ENCODE results near the gene LRP8.

Gene LRP8

DNA sequence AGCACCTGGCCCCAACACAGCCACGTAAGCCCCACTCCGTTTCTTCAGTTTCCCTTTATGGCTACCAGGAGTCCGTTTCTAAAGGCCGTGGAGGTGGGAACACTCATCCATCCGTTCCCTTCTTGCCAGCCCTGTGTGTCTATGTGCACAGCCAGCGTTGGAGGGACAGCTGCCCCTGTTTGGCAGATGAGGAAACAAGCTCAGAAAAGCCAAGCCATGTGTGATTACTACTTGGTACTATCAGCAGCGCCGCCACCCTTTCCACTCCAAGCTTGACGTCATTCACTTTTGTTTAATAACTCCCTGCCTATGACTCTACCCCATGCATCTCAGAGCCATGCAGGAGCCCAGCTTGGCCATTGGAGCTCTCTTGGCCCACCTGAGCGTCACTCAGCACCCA is 3.5 kb downstream of the LRP8 start:
- in situ Hi-C loops (cut with MboI; ENCODE audit: low sequenced_read_pairs) = no loop called here

DNA sequence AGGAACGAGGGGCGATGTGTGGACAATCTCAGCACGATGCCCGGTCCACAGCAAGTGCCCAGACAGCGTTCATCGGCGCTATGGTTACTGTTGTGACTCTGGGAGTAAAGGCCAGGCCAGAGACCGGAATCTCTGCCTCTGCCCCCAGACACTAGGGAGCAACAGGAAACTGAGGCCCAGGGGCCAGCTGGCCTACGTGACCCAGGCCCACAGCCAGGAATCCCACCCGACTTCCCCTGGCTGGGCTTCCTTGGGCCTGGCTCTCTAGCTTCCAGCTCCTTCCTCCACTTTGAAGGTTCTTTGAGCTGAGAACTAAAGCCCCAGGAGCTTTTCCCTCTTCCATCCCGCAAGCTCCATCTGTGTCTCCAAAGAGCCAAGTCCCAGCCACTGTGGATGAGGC is 4.6 kb downstream of the LRP8 start:
- in situ Hi-C loops (cut with MboI; ENCODE audit: low sequenced_read_pairs) = no loop called here

DNA sequence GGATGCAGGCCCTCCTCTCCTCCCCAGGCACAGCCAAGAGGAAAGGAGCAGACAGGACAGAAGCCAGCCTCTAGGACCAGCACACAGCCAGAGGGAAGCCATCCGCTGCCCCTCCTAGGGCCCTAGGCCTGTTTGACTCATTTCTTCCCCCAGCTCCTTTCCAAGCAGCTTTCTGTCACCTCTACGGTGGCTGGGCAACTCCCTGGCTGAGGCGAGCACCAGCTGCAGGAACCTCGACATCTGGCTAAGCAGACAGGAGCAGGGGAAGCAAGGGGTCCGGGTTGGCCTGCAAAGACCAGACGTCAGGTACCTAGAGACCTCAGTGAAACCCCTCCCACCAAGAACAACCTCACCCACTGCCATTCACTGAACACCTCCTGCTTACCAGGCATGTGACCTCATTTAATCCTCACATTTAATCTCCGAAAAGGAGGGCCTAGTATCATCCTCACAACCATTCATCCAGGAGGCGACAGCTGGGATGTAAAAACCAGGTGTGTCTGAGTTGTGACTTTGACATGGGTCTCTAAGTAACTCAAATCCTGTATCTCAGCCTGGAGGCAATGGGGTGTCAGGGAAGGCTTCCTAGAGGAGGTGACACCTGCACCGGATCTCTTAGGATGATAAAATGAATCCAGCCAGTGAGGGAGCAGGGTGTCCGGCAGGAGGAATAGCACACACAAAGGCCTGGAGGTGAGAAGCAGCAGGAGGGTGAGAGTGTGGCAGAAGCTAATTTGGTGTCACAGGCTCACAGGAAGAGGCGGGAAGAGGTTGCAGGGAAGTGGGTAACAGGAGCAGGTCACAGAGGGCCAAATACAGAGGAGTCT is 5.9 kb downstream of the LRP8 start:
- in situ Hi-C loops (cut with MboI; ENCODE audit: low sequenced_read_pairs) = no loop called here

DNA sequence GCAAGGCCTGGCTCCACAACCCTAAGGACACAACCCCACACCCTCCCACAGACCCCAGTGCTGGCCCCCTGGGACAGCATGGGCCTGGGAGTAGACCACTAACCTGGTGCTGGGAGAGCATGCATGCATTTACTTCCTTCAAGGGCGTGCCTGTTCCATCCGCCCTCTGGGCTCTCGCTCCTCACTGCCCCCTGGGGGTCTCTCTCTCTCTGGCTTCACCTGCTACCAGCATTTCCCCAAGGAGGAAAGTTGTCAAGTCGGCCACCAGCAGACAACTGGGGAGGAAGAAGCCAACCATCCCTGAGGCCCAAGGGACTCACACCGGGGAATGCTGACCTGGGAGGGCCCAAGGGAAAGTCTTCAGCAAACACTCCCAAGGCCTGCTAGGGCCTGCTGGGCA is 6.5 kb downstream of the LRP8 start:
- in situ Hi-C loops (cut with MboI; ENCODE audit: low sequenced_read_pairs) = no loop called here

DNA sequence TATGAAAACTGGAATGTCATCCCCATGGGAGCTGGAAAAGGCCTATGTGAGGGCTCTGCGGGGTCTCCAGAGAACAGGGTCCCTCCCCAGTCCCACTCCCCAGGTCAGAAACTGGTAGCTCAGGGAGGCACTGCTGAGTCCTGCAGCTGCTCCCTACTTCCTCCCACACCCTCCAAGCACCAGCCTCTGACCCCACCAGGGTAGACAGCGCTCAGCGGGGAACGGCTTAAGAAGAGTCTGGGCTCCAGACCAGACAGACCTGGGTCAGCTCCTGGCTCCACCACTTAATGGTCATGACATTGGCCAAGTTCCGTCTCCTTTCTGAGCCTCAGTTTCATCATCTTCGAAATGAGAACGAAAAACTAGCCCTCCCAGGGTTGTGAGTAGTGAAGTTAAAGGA is 7.2 kb downstream of the LRP8 start:
- in situ Hi-C loops (cut with MboI; ENCODE audit: low sequenced_read_pairs) = no loop called here

DNA sequence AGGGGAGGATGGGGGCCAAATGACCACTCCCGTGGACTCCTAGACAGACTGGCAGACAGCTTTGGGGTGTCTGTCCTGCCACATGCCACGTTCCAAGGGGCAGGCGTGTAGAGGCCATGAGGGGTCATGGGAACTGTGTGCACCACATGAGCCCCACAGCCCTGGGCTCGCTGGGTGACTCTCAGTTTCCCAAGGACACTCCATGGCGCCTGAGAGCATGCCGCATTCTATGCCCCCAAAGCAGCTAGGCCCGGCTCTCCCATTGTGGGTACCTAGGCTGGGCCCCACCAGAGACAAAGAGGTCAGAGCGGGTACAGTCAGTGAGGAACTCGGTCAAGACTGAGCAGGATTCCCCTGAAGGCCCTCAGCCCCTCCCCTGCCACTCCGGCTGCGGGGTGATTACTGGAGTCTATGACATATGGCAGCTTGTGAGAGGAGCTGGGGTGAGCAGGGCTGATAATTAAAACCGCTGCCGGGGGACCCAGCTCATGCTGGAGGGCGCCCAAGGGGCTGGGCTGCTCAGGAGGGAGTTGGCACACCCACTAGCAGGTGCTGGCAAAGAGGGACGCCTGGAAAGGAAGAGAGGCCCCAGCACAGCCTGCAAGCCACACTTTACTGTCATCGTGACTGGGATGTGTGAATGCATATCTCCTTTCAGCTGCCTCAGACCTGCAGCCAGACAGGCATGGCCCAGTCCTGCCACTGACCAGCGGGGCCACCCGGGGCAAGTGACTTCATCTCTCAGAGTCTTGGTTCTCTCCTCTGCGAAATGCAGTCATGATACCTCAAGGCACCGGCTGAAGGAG is 8.4 kb downstream of the LRP8 start:
- in situ Hi-C loops (cut with MboI; ENCODE audit: low sequenced_read_pairs) = no loop called here

DNA sequence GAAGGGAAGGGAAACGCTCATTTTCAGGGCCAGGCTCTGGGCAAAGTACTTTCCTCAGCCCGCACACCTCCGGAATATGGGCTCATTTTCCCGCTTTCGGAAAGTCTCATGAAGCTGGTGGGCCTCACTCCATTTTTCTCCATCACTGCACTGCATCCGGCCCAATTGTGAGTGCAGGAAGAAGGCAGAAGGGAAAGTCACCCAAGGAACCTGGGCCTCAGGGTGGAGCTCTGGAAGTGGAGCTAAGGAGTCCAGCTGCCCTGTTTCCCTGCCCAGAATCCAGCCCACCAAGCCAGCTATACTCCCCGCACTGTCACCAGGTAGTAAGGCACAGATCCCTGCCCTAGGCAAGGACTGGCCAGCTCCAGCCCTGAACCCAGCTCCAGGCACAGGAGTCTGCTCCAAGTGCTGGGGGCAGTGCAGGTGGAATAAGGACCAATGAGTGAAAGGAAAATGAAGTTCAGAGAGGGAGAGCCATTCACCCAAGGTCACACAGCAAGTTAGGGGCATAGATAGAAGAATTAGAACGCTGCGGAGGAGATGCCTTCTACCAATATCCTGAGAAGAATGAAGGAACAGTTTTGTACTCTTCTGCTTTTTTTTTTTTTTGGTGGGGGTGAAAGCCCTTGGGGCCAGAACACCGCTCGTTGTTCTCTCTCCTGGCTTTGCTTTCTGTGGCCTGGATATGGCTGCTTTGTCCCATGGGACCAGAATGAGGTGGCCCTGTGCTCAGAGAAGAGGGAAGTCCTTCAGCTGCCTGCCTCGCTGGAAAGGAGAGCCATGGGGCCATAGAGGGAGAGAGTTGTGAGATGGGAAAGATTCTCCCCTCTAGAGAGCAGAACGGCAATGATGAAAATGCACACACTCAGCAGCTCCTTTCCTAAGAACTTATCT is 10.0 kb downstream of the LRP8 start:
- in situ Hi-C loops (cut with MboI; ENCODE audit: low sequenced_read_pairs) = no loop called here

DNA sequence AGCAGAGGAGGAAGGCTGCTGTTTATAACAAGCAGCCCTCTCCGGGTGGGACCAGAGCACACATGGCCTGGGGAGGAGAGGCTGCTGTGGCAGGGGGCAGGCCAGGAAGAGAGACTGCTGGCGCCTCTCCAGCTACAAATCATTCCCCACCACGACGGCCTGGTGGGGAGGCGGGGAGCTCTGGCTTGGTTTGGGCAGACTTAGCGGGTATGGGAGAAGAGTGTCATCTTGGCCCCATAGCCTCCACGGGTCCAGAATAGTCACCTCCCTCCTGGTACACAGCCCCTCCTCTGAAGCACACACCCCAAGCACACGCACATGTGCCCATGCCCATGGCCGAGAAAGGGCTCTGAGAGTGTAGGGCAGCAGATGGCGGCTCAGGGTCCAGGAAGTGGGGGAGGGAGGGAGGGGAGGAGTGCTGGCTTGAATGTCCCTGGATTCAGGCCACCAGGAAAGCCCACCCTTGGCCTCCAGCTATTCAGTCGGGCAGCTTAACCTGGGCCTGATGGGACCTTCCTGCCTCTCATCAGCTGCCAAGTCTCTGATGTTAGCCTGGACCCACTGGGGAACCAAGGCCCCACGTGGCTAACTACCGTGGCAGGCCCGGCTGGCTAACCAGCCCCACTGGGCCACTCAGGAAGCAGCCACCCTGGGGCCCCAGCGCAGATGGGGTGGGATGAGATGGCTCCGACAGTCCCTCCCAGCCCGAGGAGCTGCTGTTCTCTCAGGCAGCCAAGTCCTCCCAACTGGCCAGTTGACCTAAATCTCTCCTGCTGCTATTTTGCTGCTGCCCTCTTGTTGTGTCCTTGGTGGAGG is 10.9 kb downstream of the LRP8 start:
- in situ Hi-C loops (cut with MboI; ENCODE audit: low sequenced_read_pairs) = no loop called here

DNA sequence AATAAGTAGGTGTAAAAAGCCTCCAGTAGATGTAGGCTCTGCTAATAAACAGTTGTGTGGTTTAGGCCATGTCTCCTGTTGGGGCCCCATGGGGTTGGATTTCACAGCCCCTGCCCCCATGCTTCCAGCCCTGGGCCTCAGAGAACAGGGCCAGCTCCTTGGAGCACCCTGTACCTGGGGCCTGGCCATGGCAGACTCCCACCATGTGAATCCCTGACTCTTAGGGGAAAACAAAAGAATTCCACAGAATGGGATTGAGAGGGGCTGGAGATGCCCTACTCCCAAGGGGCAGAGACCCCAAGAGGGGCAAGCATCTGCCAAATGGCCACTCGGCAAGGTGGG is 11.5 kb downstream of the LRP8 start:
- in situ Hi-C loops (cut with MboI; ENCODE audit: low sequenced_read_pairs) = no loop called here

DNA sequence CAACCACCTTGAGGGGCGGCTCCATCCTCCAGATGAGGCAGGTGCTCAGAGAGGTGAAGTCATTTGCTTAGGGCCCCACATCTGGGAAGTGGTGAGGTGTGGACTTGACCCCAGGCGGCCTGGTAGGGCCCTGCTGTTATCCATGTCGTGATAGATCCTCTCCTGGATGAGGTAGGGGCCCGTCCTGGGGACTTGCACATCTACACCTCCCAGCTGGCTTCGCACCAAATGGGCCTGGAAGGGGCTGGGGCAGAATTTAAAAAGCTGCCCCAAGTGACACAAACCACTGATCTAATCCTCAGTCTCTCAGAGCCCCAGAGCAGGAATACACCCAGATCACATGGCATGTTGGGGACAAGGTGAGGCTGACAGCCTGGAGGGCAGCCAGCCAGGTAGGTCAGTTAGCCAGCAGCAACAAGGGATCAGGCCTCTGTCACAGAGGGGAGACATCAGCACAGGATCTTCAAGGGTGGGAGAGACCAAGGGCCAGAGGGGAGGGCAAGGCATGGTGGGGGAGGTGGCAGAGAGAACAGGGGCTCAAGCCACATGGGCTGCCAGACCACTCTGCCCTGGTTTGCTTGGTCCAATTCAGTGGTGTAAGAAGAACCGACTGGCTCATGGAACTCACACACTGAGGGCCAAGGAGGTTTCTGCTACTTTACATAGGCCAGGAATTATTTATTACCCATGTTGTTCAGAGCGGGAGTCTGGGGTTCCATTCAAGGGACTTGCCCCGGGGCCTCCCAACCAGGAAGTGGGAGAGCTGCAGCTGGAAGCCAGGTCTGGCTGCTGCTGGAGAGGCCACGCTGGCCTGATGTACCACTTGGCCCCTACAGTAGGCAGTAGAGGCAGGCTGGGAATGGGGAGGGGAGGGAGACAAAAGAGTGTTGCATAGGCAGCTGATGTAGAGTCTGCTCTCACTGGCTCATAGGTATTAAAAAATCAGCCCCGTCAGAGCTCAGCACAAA is 12.1 kb downstream of the LRP8 start:
- in situ Hi-C loops (cut with MboI; ENCODE audit: low sequenced_read_pairs) = no loop called here

DNA sequence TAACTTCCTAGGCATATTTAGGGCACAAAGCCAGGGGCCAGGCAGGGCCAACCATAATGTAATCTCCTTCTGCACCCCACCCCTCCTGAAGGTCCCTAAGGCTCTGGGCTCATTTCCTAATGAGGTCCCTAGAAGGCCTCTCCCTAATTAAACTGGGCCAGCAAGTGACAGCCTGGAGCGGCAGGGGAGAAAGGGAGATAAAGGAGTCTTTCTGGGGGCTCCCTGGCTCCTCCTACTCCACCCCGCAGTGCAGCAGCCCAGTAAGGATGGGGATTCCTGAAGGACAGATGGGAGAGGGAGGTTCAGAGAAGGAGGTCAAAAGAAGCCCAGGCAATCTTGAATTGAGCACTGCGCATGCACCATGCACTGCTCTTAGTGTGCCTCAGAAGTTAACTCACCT is 12.8 kb downstream of the LRP8 start:
- in situ Hi-C loops (cut with MboI; ENCODE audit: low sequenced_read_pairs) = no loop called here

DNA sequence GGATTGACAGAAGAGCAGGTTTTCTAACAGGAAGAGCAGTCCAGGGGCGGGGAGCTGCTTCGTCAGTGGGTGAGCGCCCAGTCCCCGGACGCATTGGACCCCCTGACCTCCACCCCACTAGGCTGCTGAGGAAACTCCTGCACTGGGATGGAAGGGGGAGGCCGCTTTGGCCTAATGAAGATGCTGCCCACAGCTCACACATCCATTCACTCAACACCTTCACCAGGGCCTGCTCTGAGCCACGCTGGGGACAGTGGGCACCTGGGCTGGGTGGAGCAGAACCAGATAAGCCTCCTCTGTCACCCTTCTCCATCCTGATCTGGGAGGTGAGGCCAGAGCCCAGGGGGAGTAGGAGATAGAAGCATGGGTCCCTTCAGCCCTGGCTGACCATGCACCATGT is 13.3 kb downstream of the LRP8 start:
- in situ Hi-C loops (cut with MboI; ENCODE audit: low sequenced_read_pairs) = no loop called here

DNA sequence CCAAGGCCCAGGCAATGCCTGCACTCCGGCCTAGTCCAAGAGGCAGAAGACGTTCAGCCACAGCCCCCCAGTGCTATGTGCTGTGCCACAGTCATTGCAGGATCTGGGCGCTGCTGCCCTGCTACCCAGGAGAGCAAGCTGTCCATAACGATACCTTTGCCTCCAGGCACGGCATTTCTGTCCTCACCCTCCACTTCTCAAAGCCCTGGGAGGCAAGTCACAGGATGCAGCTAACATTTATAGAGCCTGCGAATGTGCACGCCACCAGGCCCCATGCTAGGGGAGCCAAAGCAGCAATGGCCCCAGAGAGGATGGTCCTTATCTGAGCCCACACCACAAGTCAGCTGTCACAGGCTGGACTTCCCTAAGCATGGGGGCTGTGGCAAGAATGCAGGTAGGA is 13.8 kb downstream of the LRP8 start:
- in situ Hi-C loops (cut with MboI; ENCODE audit: low sequenced_read_pairs) = no loop called here

DNA sequence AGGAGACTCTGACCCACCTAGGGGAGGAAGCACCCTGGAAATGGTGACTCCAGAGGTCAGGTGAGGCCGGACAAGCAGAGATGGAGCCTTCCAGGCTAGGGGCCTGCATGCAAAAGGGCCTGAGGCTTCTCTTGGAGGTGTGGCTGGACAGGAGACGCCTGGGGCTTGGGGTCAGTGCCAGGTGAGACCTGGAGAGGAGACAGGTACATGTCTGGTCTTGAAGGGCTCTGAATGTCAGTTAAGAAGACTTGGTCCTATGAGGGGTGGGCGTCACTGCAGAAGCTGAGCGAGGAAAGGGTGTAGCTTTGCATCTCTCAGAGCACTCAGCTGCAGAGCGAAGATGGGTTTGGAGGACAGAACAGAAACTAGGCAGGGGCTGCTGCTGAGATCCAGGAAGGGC is 14.3 kb downstream of the LRP8 start:
- in situ Hi-C loops (cut with MboI; ENCODE audit: low sequenced_read_pairs) = no loop called here

DNA sequence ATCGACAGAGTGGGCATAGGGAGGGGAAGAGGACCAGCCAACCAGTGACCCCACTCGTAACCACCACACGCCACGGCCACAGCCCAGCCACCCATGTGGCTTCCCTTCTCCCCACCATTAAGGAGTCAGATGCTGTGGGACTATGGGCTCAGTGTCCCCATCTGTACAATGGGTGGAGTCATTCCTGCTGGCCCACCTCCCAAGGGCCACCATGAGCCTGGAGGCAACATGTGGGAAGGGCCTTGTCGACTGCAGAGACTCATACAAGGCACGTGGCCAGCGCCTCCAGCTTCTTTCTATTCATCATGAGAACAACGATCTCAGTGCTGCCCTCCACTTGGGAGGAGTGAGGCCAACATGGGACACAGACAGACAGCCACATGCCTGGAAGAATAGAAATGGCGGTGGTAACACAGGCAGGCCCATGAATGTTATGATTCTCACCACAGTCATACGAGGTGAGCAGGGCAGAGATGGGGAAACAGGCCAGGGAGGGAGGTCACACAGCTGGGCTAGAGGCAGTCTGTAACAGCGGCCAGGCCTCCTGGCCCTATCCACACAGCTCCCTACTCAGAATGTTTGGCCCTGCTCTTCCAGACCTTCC is 16.1 kb downstream of the LRP8 start:
- in situ Hi-C loops (cut with MboI; ENCODE audit: low sequenced_read_pairs) = no loop called here

DNA sequence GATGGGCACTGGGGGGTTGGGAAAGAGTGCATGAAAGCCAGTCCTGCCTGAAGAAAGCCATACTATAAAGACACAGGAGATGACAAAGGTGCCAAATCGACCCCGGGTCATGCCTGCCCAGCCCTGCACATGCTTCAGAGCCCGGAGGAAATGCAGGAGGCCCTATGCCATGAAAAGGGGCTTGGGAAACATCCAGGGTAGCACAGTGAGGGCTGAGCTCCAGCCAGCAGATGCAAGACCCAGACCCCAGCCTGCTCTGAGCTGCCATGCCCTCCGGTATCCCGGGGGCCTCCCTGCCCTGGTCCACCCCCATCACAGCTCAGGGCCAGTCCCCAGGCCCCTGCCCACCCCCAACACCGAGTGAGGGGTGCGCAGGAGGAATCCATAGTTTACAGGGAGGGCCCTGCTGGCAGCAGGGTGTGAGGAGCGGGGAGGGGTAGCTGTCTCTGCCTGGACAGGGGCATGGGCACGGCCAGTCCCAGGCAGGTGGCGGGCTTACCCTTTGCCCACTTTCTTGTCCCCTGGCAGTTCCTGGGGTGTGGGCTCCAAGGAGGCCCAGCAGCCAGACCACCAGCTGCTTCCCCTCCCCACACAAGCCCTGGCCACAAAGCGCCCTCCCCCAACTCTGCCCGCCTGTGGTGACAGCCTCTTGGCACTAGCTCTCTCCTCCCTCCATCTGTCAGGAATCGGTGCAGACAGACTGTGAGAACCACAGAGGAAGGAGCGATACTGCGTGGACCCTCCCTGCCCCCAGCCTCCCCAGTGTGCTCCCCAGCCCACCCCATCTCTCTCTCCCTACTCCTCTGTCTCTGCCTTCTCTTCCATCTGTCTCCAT is 16.8 kb downstream of the LRP8 start:
- in situ Hi-C loops (cut with MboI; ENCODE audit: low sequenced_read_pairs) = no loop called here

DNA sequence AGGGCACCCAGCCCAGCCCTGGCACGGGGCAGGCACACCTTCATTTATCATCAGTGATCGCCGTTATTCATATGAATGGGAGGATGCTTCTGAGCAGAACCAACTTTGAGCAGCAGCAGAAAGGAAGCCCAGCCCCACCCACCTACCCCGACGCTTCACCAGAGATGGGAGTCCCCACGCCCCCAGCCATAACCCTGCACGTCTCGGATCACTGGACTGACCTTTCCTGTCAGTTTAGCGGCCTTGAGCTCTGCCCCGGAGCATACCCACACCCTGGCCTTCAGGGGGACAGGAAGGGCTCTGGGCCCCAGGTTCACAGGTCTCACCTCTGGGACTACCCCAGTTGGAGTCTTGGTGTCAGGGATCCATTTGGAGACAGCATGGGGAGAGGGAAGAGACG is 18.1 kb downstream of the LRP8 start:
- in situ Hi-C loops (cut with MboI; ENCODE audit: low sequenced_read_pairs) = no loop called here

DNA sequence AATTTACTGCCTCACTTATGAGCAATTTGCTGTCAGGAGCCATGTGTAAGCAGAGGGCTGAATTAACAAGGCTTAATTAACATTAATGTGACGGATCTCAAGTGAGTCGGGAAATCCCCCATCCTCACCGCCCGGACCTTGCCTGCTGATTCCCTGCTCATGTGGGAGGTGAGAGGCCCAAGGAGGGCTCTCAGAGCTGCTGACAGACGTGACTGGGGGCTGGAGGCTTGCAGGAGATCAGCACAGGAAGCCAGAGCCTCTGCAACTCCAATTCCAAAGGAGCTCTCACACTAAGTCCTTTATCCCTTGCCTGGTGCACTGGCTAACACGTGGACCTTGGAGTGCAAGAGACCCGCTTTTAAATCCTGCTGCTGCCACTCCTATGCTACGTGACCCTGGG is 19.4 kb downstream of the LRP8 start:
- in situ Hi-C loops (cut with MboI; ENCODE audit: low sequenced_read_pairs) = no loop called here
